ENCODE measurements around the gene WFDC1.

Gene WFDC1

GRCh38 chr16:84278968-84279367, 15.7 kb upstream of the WFDC1 start:
- H3K4me3 ChIP-seq (ENCODE audit: low read depth, low read length), result no peak overlapping the region
- TF ChIP-seq CTCF (conservative IDR thresholded peaks at IDR 0.05; ENCODE audit: low read depth, low read length), result no peak
- no peak for DNase-seq (ENCODE audit: low read depth)

GRCh38 chr16:84279881-84280280, 14.8 kb upstream of the WFDC1 start:
- H3K4me3 ChIP-seq (ENCODE audit: low read depth, low read length), result no peak overlapping the region
- no peak for TF ChIP-seq CTCF (conservative IDR thresholded peaks at IDR 0.05; ENCODE audit: low read depth, low read length)
- DNase-seq (ENCODE audit: low read depth), result no peak

- H3K4me3 ChIP-seq (ENCODE audit: low read depth, low read length), result no peak overlapping the region
- peak; percentile 46 for DNase-seq (ENCODE audit: low read depth)
- no peak for TF ChIP-seq CTCF (conservative IDR thresholded peaks at IDR 0.05; ENCODE audit: low read depth, low read length)
These were observed 13.6 kb upstream of the WFDC1 start for GRCh38 chr16:84281074-84281473.

- DNase-seq (ENCODE audit: low read depth), result no peak
- H3K4me3 ChIP-seq (ENCODE audit: low read depth, low read length), result no peak overlapping the region
- TF ChIP-seq CTCF (conservative IDR thresholded peaks at IDR 0.05; ENCODE audit: low read depth, low read length), result no peak
These were observed 12.1 kb upstream of the WFDC1 start for GRCh38 chr16:84282533-84282932.

GRCh38 chr16:84283314-84284153, 11.1 kb upstream of the WFDC1 start:
- no peak for TF ChIP-seq CTCF (conservative IDR thresholded peaks at IDR 0.05; ENCODE audit: low read depth, low read length)
- H3K4me3 ChIP-seq (ENCODE audit: low read depth, low read length), result no peak overlapping the region
- DNase-seq (ENCODE audit: low read depth), result no peak

GRCh38 chr16:84284154-84284722, 10.4 kb upstream of the WFDC1 start:
- H3K4me3 ChIP-seq (ENCODE audit: low read depth, low read length), result no peak overlapping the region
- no peak for DNase-seq (ENCODE audit: low read depth)
- no peak for TF ChIP-seq CTCF (conservative IDR thresholded peaks at IDR 0.05; ENCODE audit: low read depth, low read length)
